Hindlimb muscle (tissue), 1 donor: ENCODE results near the gene TUT1. TPM values are rescaled to one million over a fixed set of nuclear protein-coding genes. Genes with fewer than 3 reads are reported as not detected.
"Not testable (repeated sequence)": the region's sequence is repeated elsewhere in the genome, so short reads cannot be mapped to it uniquely, and the experiment has no call there.

Experiments used
- DNase-seq: peaks from one replicate; pipeline ENCODE4 v3.0.0-alpha.2; 2013
- polyA plus RNA-seq: library from polyadenylated mRNA; unstranded; fragments of 120-200 nt; gene quantifications from one replicate; pipeline ENCODE4 v1.2.1, GENCODE V29; 2013; ENCODE audit not compliant: insufficient read length

TUT1 gene
- polyA plus RNA-seq, 1 donor: 16.9 TPM

GRCh38 chr11:62556108-62556874 lies 35.0 kb downstream of the TUT1 start:
- DNase-seq: no peak

- DNase-seq: no peak
Measured at GRCh38 chr11:62555464-62556107, 35.7 kb downstream of the TUT1 start.

- no peak for DNase-seq
Measured at GRCh38 chr11:62554387-62555167, 36.7 kb downstream of the TUT1 start.

GRCh38 chr11:62553839-62554361 lies 37.4 kb downstream of the TUT1 start:
- no peak for DNase-seq

GRCh38 chr11:62553080-62553838 lies 38.1 kb downstream of the TUT1 start:
- peak; percentile 91 for DNase-seq

- DNase-seq: no peak
Measured at GRCh38 chr11:62552485-62553079, 38.7 kb downstream of the TUT1 start.

- not testable (repeated sequence) for DNase-seq
Measured at GRCh38 chr11:62550478-62550877, 40.8 kb downstream of the TUT1 start.

GRCh38 chr11:62548545-62549335 lies 42.6 kb downstream of the TUT1 start:
- no peak for DNase-seq

- no peak for DNase-seq
Measured at GRCh38 chr11:62547691-62548281, 43.5 kb downstream of the TUT1 start.

GRCh38 chr11:62546929-62547625 lies 44.2 kb downstream of the TUT1 start:
- DNase-seq: peak; percentile 69

- peak; percentile 75 for DNase-seq
Measured at GRCh38 chr11:62546244-62546928, 44.9 kb downstream of the TUT1 start, which contains the start of gene AHNAK. AHNAK (minus strand) TSS chr11:62546806; CDS start chr11:62536098, 10,708 bp downstream.

GRCh38 chr11:62545437-62546243 lies 45.7 kb downstream of the TUT1 start:
- peak; percentile 95 for DNase-seq

- DNase-seq: no peak
Measured at GRCh38 chr11:62544581-62545436, 46.5 kb downstream of the TUT1 start.

- no peak for DNase-seq
Measured at GRCh38 chr11:62543680-62544444, 47.5 kb downstream of the TUT1 start.

- peak; percentile 92 for DNase-seq
Measured at GRCh38 chr11:62542750-62543567, 48.4 kb downstream of the TUT1 start.
